ENCODE measurements around the gene HBG1.

Gene HBG1

DNA sequence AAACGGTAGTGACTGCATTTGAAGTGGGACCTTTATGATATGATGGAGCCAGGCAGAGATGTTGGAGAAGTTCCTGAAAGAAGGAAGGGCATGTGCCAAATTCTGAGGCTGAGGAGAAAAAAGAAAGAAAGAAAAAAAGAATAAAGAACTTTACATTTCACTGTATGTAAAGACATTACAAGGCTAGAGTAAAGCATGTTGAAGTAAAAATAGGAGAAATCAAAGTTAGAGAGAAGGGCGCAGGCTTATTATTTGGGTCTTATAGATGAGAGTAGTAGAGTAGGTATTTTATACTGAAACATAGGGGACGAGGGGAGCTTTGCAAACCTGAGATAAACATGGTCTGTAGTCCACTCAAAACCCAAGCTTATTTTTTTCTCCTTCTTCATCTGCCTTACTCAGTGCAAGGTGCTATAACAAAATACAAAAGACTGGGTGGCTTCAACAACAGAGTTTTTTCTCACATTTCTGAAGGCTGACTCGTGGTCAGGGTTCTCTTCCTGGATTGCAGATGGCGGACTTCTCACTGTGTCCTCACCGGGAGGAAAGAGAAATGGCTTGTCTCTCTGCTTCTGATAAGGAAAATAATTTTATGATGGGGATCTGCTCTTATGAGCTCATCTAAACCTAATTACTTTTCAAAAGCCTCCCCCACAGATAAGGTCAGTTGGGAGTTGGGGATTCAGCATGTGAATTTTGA is 2.7 kb downstream of the HBG1 start:
- H2BK120ac ChIP-seq (ENCODE audit: insufficient read depth, low read length, poor library complexity): no peak overlapping the region

DNA sequence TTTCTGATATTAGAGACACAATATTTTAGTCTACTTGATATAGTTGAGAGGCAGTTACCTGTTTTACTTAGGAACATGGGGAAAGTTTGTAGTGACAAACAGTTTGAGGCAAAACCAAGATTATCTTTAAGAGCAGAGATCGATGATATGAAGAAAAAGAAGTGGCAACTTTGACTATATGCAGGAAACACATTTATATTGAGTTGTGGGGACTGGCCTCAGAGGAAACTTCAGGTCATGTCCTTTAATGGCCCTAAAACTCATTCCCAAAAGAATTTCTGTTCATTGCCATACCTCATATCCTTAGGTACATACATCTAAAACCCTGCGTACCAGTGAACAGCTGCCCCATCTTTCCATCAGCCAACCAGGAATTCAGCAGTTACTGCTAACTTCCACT is 4.5 kb downstream of the HBG1 start:
- no peaks in the 10 kb centered on the region for H3K4me1 ChIP-seq (ENCODE audit: control insufficient read depth in 1 of 2, insufficient read depth in 2 of 2, low read length in 2 of 2)
- no peak overlapping the region for H3K4me3 ChIP-seq (ENCODE audit: low read depth, low read length)
- no peak overlapping the region for H3K27ac ChIP-seq (ENCODE audit: low read depth, low read length)
- no peak overlapping the region for H3K14ac ChIP-seq (ENCODE audit: low read length)
- no peak overlapping the region for H2BK5ac ChIP-seq (ENCODE audit: low read depth, low read length, poor library complexity)
- no peak overlapping the region for H2AFZ ChIP-seq (ENCODE audit: insufficient read depth, low read length, poor library complexity)
- H3K79me2 ChIP-seq (ENCODE audit: control insufficient read depth, insufficient read depth, low read length, poor library complexity): no peaks in the 10 kb centered on the region
- H4K12ac ChIP-seq (ENCODE audit: low read depth, low read length): no peak overlapping the region
- no peak for DNase-seq
- H3K27me3 ChIP-seq (ENCODE audit: insufficient read depth, low read length): no peaks in the 10 kb centered on the region
- no peak overlapping the region for H4K91ac ChIP-seq (ENCODE audit: low read depth, low read length)
- no peak overlapping the region for H3K23ac ChIP-seq (ENCODE audit: low read length)
- no peaks in the 10 kb centered on the region for H3K9me3 ChIP-seq (ENCODE audit: insufficient read depth, low read depth, low read length)
- no CpG with 5 or more reads among the region's 2 CpGs for WGBS (ENCODE audit: extremely low coverage, insufficient coverage, insufficient read length)
- H3K4ac ChIP-seq (ENCODE audit: low read depth, low read length): no peak overlapping the region
- no peak overlapping the region for H2BK12ac ChIP-seq (ENCODE audit: low read length)
- no peaks in the 10 kb centered on the region for H3K79me1 ChIP-seq (ENCODE audit: low read length)
- no peaks in the 10 kb centered on the region for H3K36me3 ChIP-seq (ENCODE audit: control insufficient read depth in 1 of 2, insufficient read depth in 2 of 2, low read length in 2 of 2)
- H4K8ac ChIP-seq (ENCODE audit: low read depth, low read length): no peak overlapping the region
- H3K18ac ChIP-seq (ENCODE audit: low read length): no peak overlapping the region
- H3K4me2 ChIP-seq (ENCODE audit: low read length): no peak overlapping the region
- H2BK120ac ChIP-seq (ENCODE audit: insufficient read depth, low read length, poor library complexity): no peak overlapping the region
- H3K9ac ChIP-seq (ENCODE audit: low read length): no peak overlapping the region
- no peak overlapping the region for H2AK5ac ChIP-seq (ENCODE audit: low read length)

More for the DNA sequence above, 2.7 kb downstream of the HBG1 start:
- H3K79me1 ChIP-seq (ENCODE audit: low read length): no peaks in the 10 kb centered on the region
- H4K8ac ChIP-seq (ENCODE audit: low read depth, low read length): no peak overlapping the region
- H4K12ac ChIP-seq (ENCODE audit: low read depth, low read length): no peak overlapping the region
- H3K9me3 ChIP-seq (ENCODE audit: insufficient read depth, low read depth, low read length): no peaks in the 10 kb centered on the region
- no peak overlapping the region for H3K4ac ChIP-seq (ENCODE audit: low read depth, low read length)
- no peak for DNase-seq
- WGBS (ENCODE audit: extremely low coverage, insufficient coverage, insufficient read length): no CpG with 5 or more reads among the region's 6 CpGs
- H3K4me3 ChIP-seq (ENCODE audit: low read depth, low read length): no peak overlapping the region
- H3K4me1 ChIP-seq (ENCODE audit: control insufficient read depth in 1 of 2, insufficient read depth in 2 of 2, low read length in 2 of 2): no peaks in the 10 kb centered on the region
- H3K27me3 ChIP-seq (ENCODE audit: insufficient read depth, low read length): no peaks in the 10 kb centered on the region
- no peak overlapping the region for H2BK12ac ChIP-seq (ENCODE audit: low read length)
- H3K14ac ChIP-seq (ENCODE audit: low read length): no peak overlapping the region
- H3K9ac ChIP-seq (ENCODE audit: low read length): no peak overlapping the region
- H3K18ac ChIP-seq (ENCODE audit: low read length): no peak overlapping the region
- no peak overlapping the region for H3K23ac ChIP-seq (ENCODE audit: low read length)
- no peak overlapping the region for H3K27ac ChIP-seq (ENCODE audit: low read depth, low read length)
- no peaks in the 10 kb centered on the region for H3K36me3 ChIP-seq (ENCODE audit: control insufficient read depth in 1 of 2, insufficient read depth in 2 of 2, low read length in 2 of 2)
- H3K79me2 ChIP-seq (ENCODE audit: control insufficient read depth, insufficient read depth, low read length, poor library complexity): no peaks in the 10 kb centered on the region
- H2AFZ ChIP-seq (ENCODE audit: insufficient read depth, low read length, poor library complexity): no peak overlapping the region
- H2AK5ac ChIP-seq (ENCODE audit: low read length): no peak overlapping the region
- no peak overlapping the region for H4K91ac ChIP-seq (ENCODE audit: low read depth, low read length)
- no peak overlapping the region for H3K4me2 ChIP-seq (ENCODE audit: low read length)
- H2BK5ac ChIP-seq (ENCODE audit: low read depth, low read length, poor library complexity): no peak overlapping the region

GRCh38 chr11:5243816-5244180 is 5.9 kb downstream of the HBG1 start:
- WGBS (ENCODE audit: extremely low coverage, insufficient coverage, insufficient read length): no CpG with 5 or more reads among the region's 4 CpGs
- Histone ChIP-seq H2AFZ (ENCODE audit: insufficient read depth, low read length, poor library complexity) (no peak overlapping the region), H2BK5ac (ENCODE audit: low read depth, low read length, poor library complexity) (no peak overlapping the region)

DNA sequence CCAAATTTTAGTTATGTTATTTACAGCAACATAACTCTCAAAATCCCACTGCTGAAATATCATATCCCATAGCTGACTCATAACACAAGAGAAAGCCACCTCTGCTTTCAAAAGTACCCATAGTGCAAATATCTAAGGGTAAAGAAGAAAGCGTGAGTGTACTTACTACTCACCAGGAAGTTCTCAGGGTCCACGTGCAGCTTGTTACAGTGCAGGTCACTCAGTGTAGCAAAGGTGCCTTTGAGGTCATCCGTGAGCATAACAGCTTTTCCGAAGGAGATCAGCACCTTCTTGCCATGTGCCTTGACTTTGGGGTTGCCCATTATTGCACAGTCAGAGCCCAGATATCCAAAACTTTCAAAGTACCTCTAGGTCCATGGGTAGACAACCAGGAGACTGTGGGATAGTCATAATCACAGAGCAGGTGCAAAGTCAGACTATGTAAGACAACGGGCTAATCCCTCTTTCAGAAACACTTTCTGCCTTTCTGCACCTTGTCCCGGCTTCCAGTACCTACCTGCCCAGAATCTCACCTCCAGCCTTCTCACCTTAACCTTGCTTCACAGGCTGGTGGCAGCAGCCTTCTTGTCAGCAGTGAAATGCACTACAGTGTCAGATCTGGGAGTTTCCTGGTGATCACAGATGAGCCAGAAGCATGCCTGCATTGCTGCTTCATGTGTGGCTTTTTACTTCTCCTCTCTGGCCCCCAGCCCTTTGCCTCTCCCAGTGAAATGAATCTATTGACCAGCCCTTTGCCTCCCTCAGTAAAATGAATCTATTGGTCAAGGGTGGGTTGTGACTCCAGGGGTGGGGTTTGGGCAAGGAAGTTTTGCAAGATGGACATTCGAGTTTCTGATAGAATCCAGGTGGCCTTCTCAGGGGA is 6.5 kb downstream of the HBG1 start:
- H3K79me2 ChIP-seq (ENCODE audit: control insufficient read depth, insufficient read depth, low read length, poor library complexity): no peaks in the 10 kb centered on the region
- no peaks in the 10 kb centered on the region for H3K27me3 ChIP-seq (ENCODE audit: insufficient read depth, low read length)
- H4K91ac ChIP-seq (ENCODE audit: low read depth, low read length): no peak overlapping the region
- no peak overlapping the region for H2AFZ ChIP-seq (ENCODE audit: insufficient read depth, low read length, poor library complexity)
- no peak overlapping the region for H3K4ac ChIP-seq (ENCODE audit: low read depth, low read length)
- no peak overlapping the region for H4K8ac ChIP-seq (ENCODE audit: low read depth, low read length)
- H3K23ac ChIP-seq (ENCODE audit: low read length): no peak overlapping the region
- no peak overlapping the region for H3K4me3 ChIP-seq (ENCODE audit: low read depth, low read length)
- no peak overlapping the region for H3K27ac ChIP-seq (ENCODE audit: low read depth, low read length)
- H3K14ac ChIP-seq (ENCODE audit: low read length): no peak overlapping the region
- H3K4me2 ChIP-seq (ENCODE audit: low read length): no peak overlapping the region
- no peaks in the 10 kb centered on the region for H3K36me3 ChIP-seq (ENCODE audit: control insufficient read depth in 1 of 2, insufficient read depth in 2 of 2, low read length in 2 of 2)
- no peaks in the 10 kb centered on the region for H3K4me1 ChIP-seq (ENCODE audit: control insufficient read depth in 1 of 2, insufficient read depth in 2 of 2, low read length in 2 of 2)
- H3K18ac ChIP-seq (ENCODE audit: low read length): no peak overlapping the region
- no peak overlapping the region for H2AK5ac ChIP-seq (ENCODE audit: low read length)
- WGBS (ENCODE audit: extremely low coverage, insufficient coverage, insufficient read length): no CpG with 5 or more reads among the region's 7 CpGs
- H3K9ac ChIP-seq (ENCODE audit: low read length): peak overlapping the region; percentile 13
- H4K12ac ChIP-seq (ENCODE audit: low read depth, low read length): no peak overlapping the region
- DNase-seq: no peak
- H3K9me3 ChIP-seq (ENCODE audit: insufficient read depth, low read depth, low read length): no peaks in the 10 kb centered on the region
- no peak overlapping the region for H2BK120ac ChIP-seq (ENCODE audit: insufficient read depth, low read length, poor library complexity)
- H3K79me1 ChIP-seq (ENCODE audit: low read length): no peaks in the 10 kb centered on the region
- H2BK12ac ChIP-seq (ENCODE audit: low read length): no peak overlapping the region
- H2BK5ac ChIP-seq (ENCODE audit: low read depth, low read length, poor library complexity): no peak overlapping the region

More at GRCh38 chr11:5243816-5244180, 5.9 kb downstream of the HBG1 start:
- Histone ChIP-seq H3K4me2 (ENCODE audit: low read length) (no peak overlapping the region), H2BK12ac (ENCODE audit: low read length) (no peak overlapping the region), H3K18ac (ENCODE audit: low read length) (no peak overlapping the region), H3K27me3 (ENCODE audit: insufficient read depth, low read length) (no peaks in the 10 kb centered on the region), H3K9me3 (ENCODE audit: insufficient read depth, low read depth, low read length) (no peaks in the 10 kb centered on the region), H3K23ac (ENCODE audit: low read length) (no peak overlapping the region), H3K27ac (ENCODE audit: low read depth, low read length) (no peak overlapping the region), H2BK120ac (ENCODE audit: insufficient read depth, low read length, poor library complexity) (no peak overlapping the region), H4K12ac (ENCODE audit: low read depth, low read length) (no peak overlapping the region), H4K8ac (ENCODE audit: low read depth, low read length) (no peak overlapping the region), H3K36me3 (ENCODE audit: control insufficient read depth in 1 of 2, insufficient read depth in 2 of 2, low read length in 2 of 2) (no peaks in the 10 kb centered on the region), H2AK5ac (ENCODE audit: low read length) (no peak overlapping the region), H3K79me1 (ENCODE audit: low read length) (no peaks in the 10 kb centered on the region), H3K4ac (ENCODE audit: low read depth, low read length) (no peak overlapping the region), H4K91ac (ENCODE audit: low read depth, low read length) (no peak overlapping the region), H3K14ac (ENCODE audit: low read length) (no peak overlapping the region), H3K4me1 (ENCODE audit: control insufficient read depth in 1 of 2, insufficient read depth in 2 of 2, low read length in 2 of 2) (no peaks in the 10 kb centered on the region), H3K4me3 (ENCODE audit: low read depth, low read length) (no peak overlapping the region), H3K79me2 (ENCODE audit: control insufficient read depth, insufficient read depth, low read length, poor library complexity) (no peaks in the 10 kb centered on the region), H3K9ac (ENCODE audit: low read length) (no peak overlapping the region)
- DNase-seq: no peak

All from trophoblast cell (in vitro differentiated cells and primary cell).